WTC11 (cell line): ENCODE results near the gene RBMS2.

Source experiments
- CBFB ChIP-seq: sonication (generic); formaldehyde crosslinking; IDR thresholded peaks from 2 replicates; pipeline ENCODE4 v1.8.1; 2022; ENCODE audit warnings: mild to moderate bottlenecking, low read depth, missing genetic modification reagents
- CREB1 ChIP-seq: sonication (generic); formaldehyde crosslinking; IDR thresholded peaks from 2 replicates; pipeline ENCODE4 v1.8.0; 2023; ENCODE audit warnings: mild to moderate bottlenecking, missing genetic modification reagents
- FOXP1 ChIP-seq: sonication (generic); formaldehyde crosslinking; IDR thresholded peaks from 2 replicates; pipeline ENCODE4 v1.8.0; 2022; ENCODE audit warnings: missing genetic modification reagents, mild to moderate bottlenecking, moderate library complexity, borderline replicate concordance
- SMAD3 ChIP-seq: sonication (generic); formaldehyde crosslinking; IDR thresholded peaks from 2 replicates; pipeline ENCODE4 v1.8.0; 2022; ENCODE audit warnings: missing genetic modification reagents, mild to moderate bottlenecking, borderline replicate concordance
- SP1 ChIP-seq: sonication (generic); formaldehyde crosslinking; conservative IDR thresholded peaks from 2 replicates; pipeline ENCODE4 v1.8.1; 2022; ENCODE audit warnings: missing genetic modification reagents
- TP53 ChIP-seq: sonication (generic); formaldehyde crosslinking; IDR thresholded peaks from 2 replicates; pipeline ENCODE4 v1.8.1; 2023; ENCODE audit warnings: mild to moderate bottlenecking, missing genetic modification reagents
- ZNF138 ChIP-seq: sonication (generic); formaldehyde crosslinking; conservative IDR thresholded peaks from 2 replicates; pipeline ENCODE4 v1.8.1; 2022; ENCODE audit warnings: mild to moderate bottlenecking, moderate library complexity, missing genetic modification reagents
- ZNF263 ChIP-seq: sonication (generic); formaldehyde crosslinking; IDR thresholded peaks from 2 replicates; pipeline ENCODE4 v1.8.1; 2022; ENCODE audit warnings: low read depth, mild to moderate bottlenecking, moderate library complexity, missing genetic modification reagents
- TF ChIP-seq, protein P1 (sequence below): fragments of 200-600 bp; IDR thresholded peaks from 2 replicates; pipeline ENCODE4 v1.8.0; 2022; ENCODE audit warnings: antibody characterized with exemption
- TF ChIP-seq, protein P2 (sequence below): sonication (generic); formaldehyde crosslinking; conservative IDR thresholded peaks from 2 replicates; pipeline ENCODE4 v1.8.1; 2022; ENCODE audit warnings: mild to moderate bottlenecking, missing genetic modification reagents
- TF ChIP-seq, protein P3 (sequence below): sonication (generic); formaldehyde crosslinking; IDR thresholded peaks from 2 replicates; pipeline ENCODE4 v1.8.1; 2023; ENCODE audit warnings: mild to moderate bottlenecking, missing genetic modification reagents, moderate library complexity
- TF ChIP-seq, protein P4 (sequence below): sonication (generic); formaldehyde crosslinking; IDR thresholded peaks from 2 replicates; pipeline ENCODE4 v1.8.1; 2022; ENCODE audit warnings: mild to moderate bottlenecking, missing genetic modification reagents, moderate library complexity, borderline replicate concordance
- TF ChIP-seq, protein P5 (sequence below): sonication (generic); formaldehyde crosslinking; IDR thresholded peaks from 2 replicates; pipeline ENCODE4 v1.8.1; 2022; ENCODE audit warnings: low read depth, mild to moderate bottlenecking, moderate library complexity, missing genetic modification reagents, borderline replicate concordance
- TF ChIP-seq, protein P6 (sequence below): sonication (generic); formaldehyde crosslinking; IDR thresholded peaks from 2 replicates; pipeline ENCODE4 v1.8.0; 2022; ENCODE audit warnings: mild to moderate bottlenecking, missing genetic modification reagents

DNA sequence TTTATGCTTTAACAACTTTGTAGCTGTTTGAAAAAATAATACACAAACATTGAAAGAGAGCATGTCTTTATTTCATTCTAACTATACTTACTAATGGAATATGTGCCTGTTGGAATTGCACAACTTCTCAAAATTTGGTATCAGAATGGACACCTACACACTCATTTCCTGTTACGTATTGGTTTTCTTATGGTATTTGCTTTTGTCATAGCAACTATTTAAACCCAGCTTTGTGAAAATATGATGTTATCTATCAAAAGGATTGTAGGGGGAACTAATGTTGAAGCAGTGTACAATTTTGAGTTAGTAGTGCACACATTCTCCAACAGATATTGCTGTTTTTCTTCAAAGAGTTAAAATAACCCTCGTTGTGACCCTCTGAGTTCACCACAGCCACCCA lies 52.6 kb downstream of the RBMS2 start:
- TF ChIP-seq, protein P1, sequence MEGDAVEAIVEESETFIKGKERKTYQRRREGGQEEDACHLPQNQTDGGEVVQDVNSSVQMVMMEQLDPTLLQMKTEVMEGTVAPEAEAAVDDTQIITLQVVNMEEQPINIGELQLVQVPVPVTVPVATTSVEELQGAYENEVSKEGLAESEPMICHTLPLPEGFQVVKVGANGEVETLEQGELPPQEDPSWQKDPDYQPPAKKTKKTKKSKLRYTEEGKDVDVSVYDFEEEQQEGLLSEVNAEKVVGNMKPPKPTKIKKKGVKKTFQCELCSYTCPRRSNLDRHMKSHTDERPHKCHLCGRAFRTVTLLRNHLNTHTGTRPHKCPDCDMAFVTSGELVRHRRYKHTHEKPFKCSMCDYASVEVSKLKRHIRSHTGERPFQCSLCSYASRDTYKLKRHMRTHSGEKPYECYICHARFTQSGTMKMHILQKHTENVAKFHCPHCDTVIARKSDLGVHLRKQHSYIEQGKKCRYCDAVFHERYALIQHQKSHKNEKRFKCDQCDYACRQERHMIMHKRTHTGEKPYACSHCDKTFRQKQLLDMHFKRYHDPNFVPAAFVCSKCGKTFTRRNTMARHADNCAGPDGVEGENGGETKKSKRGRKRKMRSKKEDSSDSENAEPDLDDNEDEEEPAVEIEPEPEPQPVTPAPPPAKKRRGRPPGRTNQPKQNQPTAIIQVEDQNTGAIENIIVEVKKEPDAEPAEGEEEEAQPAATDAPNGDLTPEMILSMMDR = no peak
- TF ChIP-seq CREB1 (no peak), TP53 (CRISPR knock-in tag) (no peak), SP1 (no peak), FOXP1 (CRISPR knock-in tag) (no peak), CBFB (CRISPR knock-in tag) (no peak), ZNF138 (no peak), SMAD3 (no peak), ZNF263 (no peak)
- TF ChIP-seq, protein P2, sequence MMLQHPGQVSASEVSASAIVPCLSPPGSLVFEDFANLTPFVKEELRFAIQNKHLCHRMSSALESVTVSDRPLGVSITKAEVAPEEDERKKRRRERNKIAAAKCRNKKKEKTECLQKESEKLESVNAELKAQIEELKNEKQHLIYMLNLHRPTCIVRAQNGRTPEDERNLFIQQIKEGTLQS (CRISPR knock-in tag) = no peak
- TF ChIP-seq, protein P3, sequence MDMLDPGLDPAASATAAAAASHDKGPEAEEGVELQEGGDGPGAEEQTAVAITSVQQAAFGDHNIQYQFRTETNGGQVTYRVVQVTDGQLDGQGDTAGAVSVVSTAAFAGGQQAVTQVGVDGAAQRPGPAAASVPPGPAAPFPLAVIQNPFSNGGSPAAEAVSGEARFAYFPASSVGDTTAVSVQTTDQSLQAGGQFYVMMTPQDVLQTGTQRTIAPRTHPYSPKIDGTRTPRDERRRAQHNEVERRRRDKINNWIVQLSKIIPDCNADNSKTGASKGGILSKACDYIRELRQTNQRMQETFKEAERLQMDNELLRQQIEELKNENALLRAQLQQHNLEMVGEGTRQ (CRISPR knock-in tag) = no peak
- TF ChIP-seq, protein P4, sequence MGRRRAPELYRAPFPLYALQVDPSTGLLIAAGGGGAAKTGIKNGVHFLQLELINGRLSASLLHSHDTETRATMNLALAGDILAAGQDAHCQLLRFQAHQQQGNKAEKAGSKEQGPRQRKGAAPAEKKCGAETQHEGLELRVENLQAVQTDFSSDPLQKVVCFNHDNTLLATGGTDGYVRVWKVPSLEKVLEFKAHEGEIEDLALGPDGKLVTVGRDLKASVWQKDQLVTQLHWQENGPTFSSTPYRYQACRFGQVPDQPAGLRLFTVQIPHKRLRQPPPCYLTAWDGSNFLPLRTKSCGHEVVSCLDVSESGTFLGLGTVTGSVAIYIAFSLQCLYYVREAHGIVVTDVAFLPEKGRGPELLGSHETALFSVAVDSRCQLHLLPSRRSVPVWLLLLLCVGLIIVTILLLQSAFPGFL (CRISPR knock-in tag) = no peak
- TF ChIP-seq, protein P5, sequence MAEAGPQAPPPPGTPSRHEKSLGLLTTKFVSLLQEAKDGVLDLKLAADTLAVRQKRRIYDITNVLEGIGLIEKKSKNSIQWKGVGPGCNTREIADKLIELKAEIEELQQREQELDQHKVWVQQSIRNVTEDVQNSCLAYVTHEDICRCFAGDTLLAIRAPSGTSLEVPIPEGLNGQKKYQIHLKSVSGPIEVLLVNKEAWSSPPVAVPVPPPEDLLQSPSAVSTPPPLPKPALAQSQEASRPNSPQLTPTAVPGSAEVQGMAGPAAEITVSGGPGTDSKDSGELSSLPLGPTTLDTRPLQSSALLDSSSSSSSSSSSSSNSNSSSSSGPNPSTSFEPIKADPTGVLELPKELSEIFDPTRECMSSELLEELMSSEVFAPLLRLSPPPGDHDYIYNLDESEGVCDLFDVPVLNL (CRISPR knock-in tag) = no peak
- TF ChIP-seq, protein P6, sequence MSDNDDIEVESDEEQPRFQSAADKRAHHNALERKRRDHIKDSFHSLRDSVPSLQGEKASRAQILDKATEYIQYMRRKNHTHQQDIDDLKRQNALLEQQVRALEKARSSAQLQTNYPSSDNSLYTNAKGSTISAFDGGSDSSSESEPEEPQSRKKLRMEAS = no peak
